Measurements from ENCODE around the gene PRRC2B. TPM values are rescaled to one million over a fixed set of nuclear protein-coding genes. Genes with fewer than 3 reads are reported as not detected.
"Not testable (repeated sequence)": the region's sequence is repeated elsewhere in the genome, so short reads cannot be mapped to it uniquely, and the experiment has no call there.

PRRC2B gene
- total RNA-seq, 2 experiments from 2014 or later: 242 to 293 TPM

DNA sequence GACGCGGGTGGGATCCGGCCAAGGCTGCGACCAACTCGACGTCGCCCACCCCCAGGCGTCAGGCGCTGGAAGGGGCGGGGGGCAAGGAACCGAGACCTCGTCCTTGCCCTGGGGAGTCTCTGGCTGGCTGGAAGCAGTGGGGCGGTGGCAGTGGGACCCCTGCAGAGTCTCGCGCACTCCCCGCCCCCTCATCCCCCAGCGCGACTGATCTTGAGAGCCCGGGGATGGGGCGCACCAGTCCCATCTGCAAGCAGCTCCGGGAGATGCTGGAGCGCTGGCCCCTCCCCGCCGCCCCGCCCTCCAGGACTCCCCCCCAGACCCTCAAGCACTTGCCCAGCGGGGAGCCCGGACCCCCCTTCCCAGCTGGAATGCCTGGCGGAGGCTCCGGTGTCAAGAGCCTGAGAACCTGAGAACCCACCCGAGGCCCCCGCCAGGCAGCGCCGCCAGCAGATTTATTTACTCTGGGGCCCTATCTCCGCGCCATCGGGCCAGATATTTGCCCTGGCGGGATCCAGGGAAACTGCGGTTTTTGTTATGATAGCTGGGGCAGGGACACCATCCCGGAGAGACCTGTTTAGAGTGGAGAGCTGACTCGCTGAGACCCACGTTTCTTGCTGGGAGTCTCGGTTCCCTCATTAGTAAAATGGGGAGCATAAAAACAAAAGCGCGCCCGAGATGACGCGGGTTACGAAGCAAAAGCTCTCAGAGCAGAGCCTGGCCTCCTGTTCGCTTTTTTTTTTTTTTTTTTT is 152.6 kb downstream of the PRRC2B start:
- Mint-ChIP-seq H3K4me3 (peak overlapping the region; percentile 56), H3K36me3 (peaks cover 25% of the 10 kb centered on the region), H3K9me3 (ENCODE audit: low read depth) (peaks cover 23% of the 10 kb centered on the region), H3K4me1 (peaks cover 8% of the 10 kb centered on the region), H3K27ac (no peak overlapping the region), H3K27me3 (peaks cover 61% of the 10 kb centered on the region)
- CTCF ChIA-PET: interaction anchor here (0.7 to 1.5 kb wide), 3 partner anchors 13 to 489 kb away, joined by 3 to 7 read pairs (median 3); no protein-coding TSS in a partner anchor
- no peak for DNase-seq
- peak; percentile 23 for ATAC-seq

DNA sequence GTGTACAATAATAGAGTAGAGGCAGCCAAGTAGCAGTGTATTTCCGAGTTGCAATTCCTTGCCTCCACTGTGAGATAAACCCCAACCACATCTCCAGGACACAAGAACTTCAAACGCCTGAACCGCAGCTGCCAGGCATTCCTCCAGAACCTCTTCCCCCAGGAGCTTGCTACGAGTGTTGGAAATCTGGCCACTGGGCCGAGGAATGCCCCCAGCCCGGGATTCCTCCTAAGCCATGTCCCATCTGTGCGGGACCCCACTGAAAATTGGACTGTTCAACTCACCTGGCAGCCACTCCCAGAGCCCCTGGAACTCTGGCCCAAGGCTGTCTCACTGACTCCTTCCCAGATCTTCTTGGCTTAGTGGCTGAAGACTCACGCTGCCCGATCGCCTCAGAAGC is 155.3 kb downstream of the PRRC2B start:
- CTCF ChIA-PET, H3K4me3 Mint-ChIP-seq, H3K4me1 Mint-ChIP-seq, H3K27ac Mint-ChIP-seq, DNase-seq, ATAC-seq: not testable (repeated sequence)
- Mint-ChIP-seq H3K9me3 (ENCODE audit: low read depth) (peaks cover 12% of the 10 kb centered on the region), H3K36me3 (peaks cover 16% of the 10 kb centered on the region), H3K27me3 (peaks cover 80% of the 10 kb centered on the region)

Other genes with a start within 250 kb of the PRRC2B start
- gene FAM78A, start 117.6 kb upstream of the PRRC2B start, total RNA-seq: 10 to 100 TPM; 76.8 to 80.0 TPM
- not detected for gene PLPP7, start 104.4 kb upstream of the PRRC2B start, total RNA-seq
- gene POMT1, start 108.8 kb downstream of the PRRC2B start, total RNA-seq: 10 to 100 TPM; 41.5 to 53.7 TPM
- 10 to 100 TPM; 26.1 to 29.6 TPM for gene UCK1, start 137.2 kb downstream of the PRRC2B start, total RNA-seq
- gene PRRT1B, start 151.4 kb downstream of the PRRC2B start, total RNA-seq: not detected